Ishikawa (cell line): Measurements from ENCODE around the gene NDUFAF4.

ENCODE experiments used
- CREB1 ChIP-seq: IDR thresholded peaks from 2 replicates; pipeline ENCODE4 v1.6.1; 2012; ENCODE audit warnings: low read depth
- EGR1 ChIP-seq: IDR thresholded peaks from 2 replicates; pipeline ENCODE4 v1.6.1; 2012
- EP300 ChIP-seq: IDR thresholded peaks from 2 replicates; pipeline ENCODE4 v1.6.1; 2012; ENCODE audit warnings: borderline replicate concordance
- MAX ChIP-seq: IDR thresholded peaks from 2 replicates; pipeline ENCODE4 v1.6.1; 2012
- RAD21 ChIP-seq: IDR thresholded peaks from 2 replicates; pipeline ENCODE4 v1.6.1; 2012; ENCODE audit warnings: low read depth
- TEAD4 ChIP-seq: IDR thresholded peaks from 2 replicates; pipeline ENCODE4 v1.6.1; 2012
- YY1 ChIP-seq: IDR thresholded peaks from 2 replicates; pipeline ENCODE4 v1.6.1; 2012; ENCODE audit warnings: low read depth

DNA sequence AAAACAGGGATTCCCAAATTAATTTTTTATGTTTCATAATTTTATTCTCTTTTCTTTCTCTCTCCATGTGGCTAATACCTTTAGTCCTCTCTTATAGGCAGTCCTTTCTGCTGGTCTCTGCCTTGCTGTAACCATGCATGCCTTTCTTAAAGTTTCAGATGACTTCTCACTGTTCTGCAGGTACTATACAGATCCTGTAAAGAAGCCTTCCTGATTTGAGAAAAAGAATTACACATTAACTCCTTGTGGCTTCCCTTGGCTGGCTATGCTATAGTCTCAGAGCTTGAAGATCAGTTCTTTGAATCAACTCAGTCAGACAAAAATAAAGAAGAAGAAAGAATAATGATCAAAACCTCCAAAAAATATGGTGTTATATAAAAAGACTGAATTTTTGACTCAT, 53.2 kb downstream of the NDUFAF4 start:
- TF ChIP-seq TEAD4, result no peak
- TF ChIP-seq YY1, result no peak
- no peak for TF ChIP-seq EP300
- TF ChIP-seq RAD21, result no peak
- no peak for TF ChIP-seq CREB1
- no peak for TF ChIP-seq EGR1
- TF ChIP-seq MAX, result no peak
